ENCODE measurements around the gene SLK. TPM values are rescaled to one million over a fixed set of nuclear protein-coding genes. Genes with fewer than 3 reads are reported as not detected.

The SLK gene
- total and polyA plus RNA-seq, 10 donors: 5.6 to 47.4 (median 32.8) TPM

- Histone ChIP-seq H3K9me3 (no peaks in the 10 kb centered on the region), H3K4me3 (no peak overlapping the region), H3K27me3 (replicated peaks in 1 of 7) (no peaks in the 10 kb centered on the region), H3K4me1 (no peaks in the 10 kb centered on the region), H3K27ac (no peak overlapping the region), H3K36me3 (no peaks in the 10 kb centered on the region)
- 43 to 70% (median 61%) methylated on average over 3 of the region's 3 CpGs for WGBS, 5 donors
- no peak for DNase-seq
- TF ChIP-seq POLR2AphosphoS5 (IDR thresholded peaks at IDR 0.05) (no peak), POLR2A (IDR thresholded peaks at IDR 0.05) (no peak), CTCF (IDR thresholded peaks at IDR 0.05 in 8 of 11, conservative IDR thresholded peaks at IDR 0.05 in 3 of 11) (no peak)
- intact Hi-C loops (cut with DNase I; ENCODE audit: low total_unique reads): no loop called here
Observed at GRCh38 chr10:103947799-103948516, 19.0 kb upstream of the SLK start.

DNA sequence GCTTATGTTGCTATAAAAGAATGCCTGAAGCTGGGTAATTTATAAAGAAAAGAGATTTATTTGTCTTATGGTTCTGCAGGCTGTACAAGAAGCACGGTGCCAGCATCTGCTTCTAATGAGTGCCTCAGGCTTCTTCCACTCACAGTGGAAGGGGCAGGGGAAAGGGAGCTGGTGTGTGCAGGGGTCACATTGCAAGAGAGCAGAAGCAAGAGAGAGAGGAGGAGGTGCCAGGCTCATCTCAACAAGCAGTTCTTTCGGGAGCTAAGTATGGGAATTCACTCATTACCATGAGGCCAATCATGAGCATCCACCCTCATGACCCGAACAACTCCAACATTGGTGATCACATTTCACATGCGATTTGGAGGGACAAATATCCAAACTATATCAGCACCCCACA is 17.2 kb upstream of the SLK start:
- no peak for DNase-seq
- intact Hi-C loops (cut with DNase I; ENCODE audit: low total_unique reads): no loop called here
- WGBS, 5 donors: 85 to 94% (median 91%) methylated on average over 4 of the region's 4 CpGs
- H3K27me3 ChIP-seq (replicated peaks in 1 of 7): no peaks in the 10 kb centered on the region
- no peaks in the 10 kb centered on the region for H3K4me1 ChIP-seq
- no peak overlapping the region for H3K4me3 ChIP-seq
- no peak overlapping the region for H3K27ac ChIP-seq
- TF ChIP-seq POLR2A (IDR thresholded peaks at IDR 0.05) (no peak), CTCF (IDR thresholded peaks at IDR 0.05 in 8 of 11, conservative IDR thresholded peaks at IDR 0.05 in 3 of 11) (no peak), POLR2AphosphoS5 (IDR thresholded peaks at IDR 0.05) (no peak)
- no peaks in the 10 kb centered on the region for H3K36me3 ChIP-seq
- H3K9me3 ChIP-seq: peaks cover 0 to 5% (median 0%) of the 10 kb centered on the region in 8 donors

DNA sequence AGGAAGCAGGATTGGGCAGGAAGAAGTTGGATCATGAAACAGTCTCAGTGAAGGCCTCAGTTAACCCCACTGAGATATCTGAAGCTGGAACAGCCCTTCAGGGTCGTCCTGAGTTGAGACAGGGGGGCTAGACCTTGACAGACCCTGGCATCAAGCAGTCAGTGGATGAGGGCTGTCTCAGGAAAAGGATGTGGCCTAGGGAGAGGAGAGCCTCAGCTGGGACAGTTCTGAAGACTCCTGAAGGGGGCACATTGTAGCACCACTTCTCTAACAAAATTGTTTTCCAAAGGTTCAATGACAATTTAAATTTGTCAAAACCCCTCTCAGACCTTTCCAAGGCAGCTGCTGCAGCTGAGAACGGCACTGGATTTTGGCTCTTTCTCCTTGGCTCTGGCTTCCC is 15.8 kb upstream of the SLK start:
- no peaks in the 10 kb centered on the region for H3K4me1 ChIP-seq
- H3K36me3 ChIP-seq: no peaks in the 10 kb centered on the region
- no peak overlapping the region for H3K4me3 ChIP-seq
- no peaks in the 10 kb centered on the region for H3K27me3 ChIP-seq (replicated peaks in 1 of 7)
- H3K27ac ChIP-seq: no peak overlapping the region
- peaks cover 0 to 6% (median 0%) of the 10 kb centered on the region in 8 donors for H3K9me3 ChIP-seq
- intact Hi-C loops (cut with DNase I; ENCODE audit: low total_unique reads): no loop called here
- TF ChIP-seq POLR2AphosphoS5 (IDR thresholded peaks at IDR 0.05): no peak
- TF ChIP-seq CTCF (IDR thresholded peaks at IDR 0.05 in 8 of 11, conservative IDR thresholded peaks at IDR 0.05 in 3 of 11): no peak
- TF ChIP-seq POLR2A (IDR thresholded peaks at IDR 0.05): no peak
- WGBS, 5 donors: 53 to 69% (median 55%) methylated on average over 2 of the region's 2 CpGs
- DNase-seq: no peak

DNA sequence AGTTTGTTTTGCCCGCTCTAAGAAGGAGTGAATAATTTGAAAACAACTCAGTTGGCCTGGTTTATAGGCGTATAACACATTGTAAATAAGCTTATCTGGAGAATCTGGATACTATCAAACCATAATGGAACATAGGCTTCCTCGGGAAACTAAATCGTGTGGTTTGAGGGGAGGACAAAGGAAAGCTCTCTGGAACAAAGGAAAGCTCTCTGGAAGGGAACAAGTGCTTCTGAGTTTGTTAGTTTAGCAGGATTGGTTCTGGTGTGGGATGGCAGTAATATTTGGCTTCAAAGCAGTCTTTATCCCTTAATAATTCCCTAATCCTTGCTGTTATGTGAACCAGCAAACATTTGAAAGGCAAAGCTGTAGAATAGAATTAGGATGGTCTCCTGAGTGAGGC is 15.0 kb upstream of the SLK start:
- intact Hi-C loops (cut with DNase I; ENCODE audit: low total_unique reads): no loop called here

More for the DNA sequence above, 15.0 kb upstream of the SLK start:
- WGBS, 5 donors: 79 to 93% (median 82%) methylated on average over 4 of the region's 4 CpGs
- no peak overlapping the region for H3K27ac ChIP-seq
- H3K4me3 ChIP-seq: no peak overlapping the region
- H3K4me1 ChIP-seq: no peaks in the 10 kb centered on the region
- no peak for DNase-seq
- no peaks in the 10 kb centered on the region for H3K36me3 ChIP-seq
- no peak for TF ChIP-seq POLR2AphosphoS5 (IDR thresholded peaks at IDR 0.05)
- TF ChIP-seq POLR2A (IDR thresholded peaks at IDR 0.05): no peak
- no peak for TF ChIP-seq CTCF (IDR thresholded peaks at IDR 0.05 in 8 of 11, conservative IDR thresholded peaks at IDR 0.05 in 3 of 11)
- peaks cover 0 to 6% (median 0%) of the 10 kb centered on the region in 8 donors for H3K9me3 ChIP-seq
- no peaks in the 10 kb centered on the region for H3K27me3 ChIP-seq (replicated peaks in 1 of 7)
